Activated CD8-positive, alpha-beta memory T cell treated with anti-CD3 and anti-CD28 coated beads, Interleukin-2, amount 50 U/mL, for 24 hours (primary cell): ENCODE measurements around the gene PIR.

Source experiments
- DNase-seq: peaks from one replicate; pipeline ENCODE4 v3.0.0-alpha.2; 2020; ENCODE audit errors: extremely low read depth

The PIR gene

DNA sequence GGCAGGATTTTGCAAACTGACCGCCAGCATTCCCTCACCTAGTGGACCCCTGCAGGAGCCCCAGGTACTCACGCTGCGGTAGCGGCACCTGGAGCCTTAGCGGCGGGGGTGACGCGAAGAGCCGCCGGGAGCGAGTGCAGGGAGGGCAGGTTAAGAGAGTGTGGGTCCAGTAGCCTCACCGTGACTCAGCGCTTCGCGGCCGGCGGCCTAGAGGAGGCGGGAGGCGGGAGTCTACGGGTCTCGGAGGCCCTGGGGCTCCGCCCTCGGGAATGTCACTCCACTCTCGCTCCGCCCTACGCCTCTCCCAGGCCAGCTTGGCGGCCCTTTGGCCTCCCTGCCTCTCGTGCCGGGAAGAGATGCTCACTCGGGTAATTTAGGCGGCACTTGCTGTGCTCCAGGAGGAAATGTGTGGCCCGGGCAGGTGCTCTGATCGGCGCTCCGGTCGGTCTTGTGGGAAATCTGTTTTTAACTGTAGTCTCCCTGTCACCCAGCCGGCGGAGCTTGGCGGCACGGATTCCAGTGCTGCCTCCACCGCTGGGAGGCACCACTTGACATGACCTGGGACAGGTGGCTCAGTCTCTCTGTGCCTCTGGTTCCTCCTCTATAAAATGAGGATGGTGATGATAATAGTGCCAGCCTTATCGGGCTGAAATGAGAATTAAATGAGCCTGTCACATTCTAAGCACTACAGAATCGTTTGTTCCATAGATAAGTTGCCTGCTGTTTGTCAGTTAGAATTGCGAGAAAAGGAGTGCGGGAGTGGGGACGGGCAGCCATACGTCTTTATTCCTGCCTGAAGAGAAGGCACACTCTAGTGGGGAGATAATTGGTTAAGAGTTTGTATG, at the start of gene PIR:
TSS of gene PIR (minus strand) at position 216 of the 845 bp plus-strand sequence. CDS start 2,076 bp downstream, outside the sequence.
- no peak for DNase-seq

DNA sequence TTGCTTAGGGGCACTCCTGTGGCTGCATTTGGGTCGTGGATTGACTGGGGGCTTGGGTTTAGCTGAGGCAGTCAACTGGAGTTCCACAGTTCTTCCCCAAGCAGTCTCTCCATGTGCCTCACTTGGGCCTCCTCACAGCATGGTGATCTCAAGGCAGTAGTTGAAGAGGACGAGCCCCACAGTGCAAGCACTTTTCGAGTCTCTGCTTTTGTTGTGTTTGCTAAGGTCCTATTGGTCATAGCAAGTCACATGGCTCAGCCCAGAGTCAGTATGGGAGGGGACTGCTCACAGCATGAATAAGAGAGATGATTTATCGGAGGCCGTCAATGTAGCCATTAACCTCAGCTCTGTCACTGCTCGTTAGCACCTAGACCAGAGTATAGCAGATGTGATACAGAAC, 37.2 kb upstream of the PIR start:
- DNase-seq: no peak

- DNase-seq: no peak
Observed at GRCh38 chrX:15529165-15529564, 36.0 kb upstream of the PIR start.

DNA sequence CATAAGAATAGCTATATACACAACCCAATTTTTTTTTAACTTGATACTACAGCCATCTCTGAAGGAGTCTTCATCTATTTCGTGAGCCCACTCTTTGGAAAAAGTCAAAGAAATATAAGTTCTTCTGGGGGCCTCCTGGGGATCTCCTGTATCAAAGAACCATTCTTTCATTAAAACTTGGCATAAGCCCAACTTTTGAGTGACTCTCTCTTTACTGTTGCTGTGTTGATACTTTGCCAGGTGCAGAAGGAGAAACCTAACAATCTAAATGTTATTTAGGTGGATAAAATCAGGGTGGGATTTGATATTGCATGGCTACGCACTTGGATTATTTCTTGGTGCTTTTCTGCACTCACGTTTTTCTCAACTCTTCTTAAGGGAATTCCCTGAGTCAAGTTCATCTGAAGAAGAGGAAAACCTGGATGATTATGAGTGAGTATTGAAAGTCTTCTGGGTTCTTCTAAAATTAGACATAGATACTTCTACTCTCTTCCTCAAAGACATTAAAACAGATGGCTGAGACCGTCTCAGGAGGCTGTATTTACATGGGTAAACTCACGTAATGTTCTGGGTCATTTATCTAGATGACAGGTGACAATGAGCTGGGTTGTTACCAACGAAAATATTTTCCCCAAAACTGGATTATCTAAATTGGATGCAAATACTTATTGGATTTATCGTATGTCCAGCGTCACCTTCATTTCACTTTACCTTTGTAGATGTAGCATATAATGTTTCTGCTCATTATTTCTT, 32.7 kb upstream of the PIR start:
- no peak for DNase-seq

- no peak for DNase-seq
Observed at GRCh38 chrX:15524417-15524816, 31.3 kb upstream of the PIR start.

- no peak for DNase-seq
Observed at GRCh38 chrX:15523088-15523487, 30.0 kb upstream of the PIR start.

- no peak for DNase-seq
Observed at GRCh38 chrX:15522464-15522863, 29.3 kb upstream of the PIR start.

GRCh38 chrX:15515931-15516330, 22.8 kb upstream of the PIR start:
- DNase-seq: no peak

DNA sequence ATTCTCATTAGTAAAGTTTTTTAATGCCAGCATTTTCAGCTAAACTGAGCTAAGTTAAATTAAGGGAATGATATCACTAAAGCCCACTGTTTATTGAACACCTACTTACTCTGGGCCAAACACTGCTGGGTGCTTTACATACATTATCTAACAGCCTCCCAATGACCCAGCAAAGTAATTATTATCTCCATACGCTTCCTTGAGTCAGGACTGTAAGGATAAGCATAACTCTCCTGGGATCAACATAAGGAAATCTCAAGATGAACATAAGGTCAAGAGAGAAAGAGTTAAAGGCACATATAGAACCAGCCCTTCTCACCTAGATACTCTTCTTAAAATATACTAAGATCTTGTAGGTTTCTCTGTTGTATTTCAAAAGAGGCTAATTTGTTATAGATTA, 21.1 kb upstream of the PIR start:
- DNase-seq: no peak

DNA sequence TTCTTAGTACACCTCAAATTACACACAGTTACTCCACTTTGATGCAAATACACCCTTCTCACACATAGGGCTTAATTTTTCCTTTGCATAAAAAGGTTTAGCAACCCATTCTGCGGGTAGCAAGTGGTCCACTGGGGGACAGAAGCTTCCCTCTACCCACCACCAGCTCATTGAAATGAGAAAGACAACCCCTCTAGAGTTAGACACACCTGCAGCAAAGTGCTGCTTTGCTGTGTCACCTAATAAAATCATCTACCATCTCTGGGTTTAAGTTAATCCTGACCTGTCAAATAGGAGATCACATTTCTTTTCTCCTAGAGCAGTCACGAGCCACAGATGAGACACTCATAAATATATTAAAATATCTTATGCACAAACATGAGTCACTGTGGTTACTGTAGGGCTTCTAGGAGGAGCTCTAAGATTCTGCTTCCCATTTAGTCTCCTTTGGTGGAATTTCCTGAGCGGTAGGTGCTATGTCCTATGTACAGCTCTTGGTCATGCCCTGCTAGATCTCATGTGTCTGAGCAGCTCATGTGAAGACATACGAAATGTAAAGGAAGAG, 19.4 kb upstream of the PIR start:
- no peak for DNase-seq

DNA sequence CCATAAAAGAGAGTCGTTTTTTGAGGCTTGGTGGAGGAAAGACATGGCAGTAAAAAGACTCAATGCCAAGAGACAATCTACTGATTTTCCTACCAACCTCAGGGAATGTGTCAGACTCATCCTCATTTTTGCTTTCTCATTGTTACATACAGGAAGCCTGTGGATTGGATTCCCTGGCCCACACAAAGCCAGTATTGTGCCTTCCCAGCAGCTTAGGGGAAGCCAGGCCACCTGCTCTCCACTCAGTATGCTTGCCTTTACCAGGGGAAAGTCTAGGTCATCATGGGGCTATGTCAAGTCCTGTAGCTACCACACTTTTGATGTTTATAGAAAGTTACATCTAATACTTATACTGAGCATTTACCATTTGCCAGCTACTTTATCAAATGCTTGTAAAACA, 18.4 kb upstream of the PIR start:
- DNase-seq: no peak

DNA sequence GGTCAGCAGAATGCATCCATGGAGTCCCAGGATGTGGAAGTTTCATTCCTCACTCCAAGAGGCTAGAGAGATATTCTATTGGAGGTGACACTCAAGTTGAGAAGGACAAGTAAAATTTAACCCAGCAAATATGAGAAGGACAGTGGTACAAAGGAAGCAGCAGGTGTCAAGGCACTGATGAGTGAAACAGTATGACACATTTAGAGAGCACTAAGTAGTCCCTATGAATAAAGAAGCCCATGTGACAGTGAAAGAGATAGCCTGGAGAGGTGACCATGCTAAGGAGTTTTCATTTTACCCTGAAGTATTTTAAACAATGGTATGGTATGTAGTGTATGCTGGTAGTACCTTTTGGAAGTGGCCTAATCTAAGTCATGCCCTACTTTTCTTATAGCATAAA, 16.7 kb upstream of the PIR start:
- no peak for DNase-seq

- no peak for DNase-seq
Observed at GRCh38 chrX:15507005-15507404, 13.9 kb upstream of the PIR start.

GRCh38 chrX:15505101-15505500, 12.0 kb upstream of the PIR start:
- no peak for DNase-seq

- no peak for DNase-seq
Observed at GRCh38 chrX:15504661-15505060, 11.5 kb upstream of the PIR start.

- no peak for DNase-seq
Observed at GRCh38 chrX:15501506-15501905, 8.4 kb upstream of the PIR start.

GRCh38 chrX:15500497-15500966, 7.4 kb upstream of the PIR start, which contains the start of gene BMX:
Gene BMX, plus strand, starts transcription at chrX:15500807. Its CDS starts 7,547 bp downstream, at chrX:15508354.
- DNase-seq: no peak

DNA sequence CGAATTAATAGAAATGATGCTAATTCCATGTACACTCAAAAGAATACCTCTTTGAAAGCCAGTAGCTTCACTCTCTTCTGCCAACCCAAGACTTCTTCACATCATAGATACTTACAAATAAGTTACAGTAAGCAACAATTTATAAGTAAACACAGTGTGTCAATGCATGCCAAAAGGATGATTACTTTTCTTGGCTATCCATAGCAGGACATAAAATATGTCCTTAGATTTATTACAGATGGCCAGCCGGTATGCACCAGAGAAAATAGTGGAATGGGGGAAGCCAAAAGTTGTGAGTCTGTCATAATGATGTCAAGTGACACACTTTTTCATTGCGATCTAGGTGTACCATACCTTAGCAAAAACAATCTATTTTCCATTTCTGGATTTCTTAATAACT, 6.8 kb upstream of the PIR start:
- no peak for DNase-seq

- DNase-seq: no peak
Observed at GRCh38 chrX:15498741-15499140, 5.6 kb upstream of the PIR start.

- DNase-seq: no peak
Observed at GRCh38 chrX:15497865-15498264, 4.7 kb upstream of the PIR start.

DNA sequence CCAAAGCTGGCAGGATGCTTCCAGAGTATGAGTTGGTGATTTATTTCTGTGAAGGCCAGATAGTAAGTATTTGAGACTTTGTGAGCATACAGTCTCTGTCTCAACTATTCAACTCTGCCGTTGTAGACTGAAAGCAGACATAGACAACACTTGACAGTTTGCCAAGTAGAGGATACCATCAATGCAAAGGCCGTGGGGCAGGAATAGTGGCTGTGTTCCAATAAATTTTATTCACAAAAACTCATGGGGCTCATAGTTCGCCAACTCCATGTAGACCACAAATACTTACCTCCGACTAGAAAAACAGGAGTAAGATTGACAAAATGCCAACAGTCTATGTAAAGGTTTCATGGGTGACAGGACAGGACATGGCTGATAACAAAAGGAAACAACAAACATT, 3.7 kb upstream of the PIR start:
- no peak for DNase-seq

DNA sequence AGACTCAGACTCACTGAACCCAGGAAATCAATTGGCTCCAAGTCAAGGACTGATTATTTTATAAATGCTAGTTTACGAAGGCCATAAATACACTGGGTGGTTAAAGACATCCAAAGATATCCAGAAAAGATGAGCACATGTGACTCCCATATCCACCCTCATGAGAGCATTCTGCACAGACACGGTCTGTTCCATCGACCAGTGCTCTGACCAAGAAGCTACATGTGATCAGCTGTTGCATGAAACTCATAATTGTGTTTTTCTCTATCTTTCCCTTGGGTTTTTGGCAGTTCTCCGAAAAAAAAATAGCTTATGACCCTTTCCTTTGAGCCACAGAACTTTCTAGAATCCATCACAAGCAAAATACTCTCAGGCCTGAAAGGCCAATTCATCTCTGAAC, 2.7 kb upstream of the PIR start:
- no peak for DNase-seq

DNA sequence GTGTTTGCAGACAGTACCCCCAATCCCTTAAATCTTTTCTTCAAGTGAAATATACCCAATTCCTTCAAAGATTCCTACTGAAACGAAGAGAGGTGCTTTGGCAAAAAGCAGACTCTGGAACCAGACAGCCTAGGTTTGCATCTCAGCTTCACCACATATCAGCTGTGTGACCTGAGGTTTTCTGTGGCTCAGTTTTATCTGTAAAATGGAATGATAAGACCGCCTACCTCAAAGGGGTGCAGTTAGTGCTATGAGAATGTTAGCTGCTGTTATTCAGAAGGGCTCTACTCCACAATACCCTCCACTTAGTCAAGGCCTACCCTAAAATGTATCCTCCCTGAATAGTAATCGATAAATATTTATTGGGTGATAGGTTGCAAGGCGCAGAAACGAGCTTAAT, 664 bp downstream of the PIR start:
- no peak for DNase-seq
